ENCODE measurements around the gene GPR160.
A peak's percentile ranks its signal among the peaks of the same experiment; 100 is the strongest.

DNA sequence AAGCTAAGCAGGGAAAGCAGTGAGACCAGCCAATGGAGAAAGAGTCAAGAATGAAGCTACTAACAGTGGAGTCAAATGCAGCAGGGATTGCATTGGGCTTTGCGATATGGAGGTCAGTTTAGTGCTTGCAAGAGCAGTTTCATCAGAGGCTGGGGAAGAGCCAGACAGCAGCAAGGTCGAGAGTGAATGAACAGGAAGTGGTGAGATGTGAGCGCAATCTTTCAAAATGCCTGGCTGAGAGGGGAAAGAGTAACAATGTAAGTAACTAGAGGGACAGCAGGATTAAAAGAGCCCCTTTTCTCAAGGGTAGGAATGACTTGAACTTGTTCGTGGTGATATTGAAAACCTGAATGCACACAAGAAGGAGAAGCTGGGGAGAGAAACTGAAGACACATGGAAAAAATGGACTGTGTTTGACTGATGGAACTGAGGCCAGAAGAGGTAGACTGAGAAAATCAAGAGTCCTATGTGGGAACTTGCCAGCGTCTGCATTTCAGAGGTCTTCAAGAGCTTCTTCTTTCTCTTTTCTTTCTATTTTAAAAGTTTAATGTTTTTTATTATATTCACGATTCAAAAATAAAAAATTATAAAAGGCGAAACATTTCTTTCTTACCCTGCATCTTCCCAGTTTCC lies 30.6 kb upstream of the GPR160 start:
- peak in 1 of 3 donors; percentile 70 for TF ChIP-seq POLR2AphosphoS5 (IDR thresholded peaks at IDR 0.05)
- TF ChIP-seq, protein P1, sequence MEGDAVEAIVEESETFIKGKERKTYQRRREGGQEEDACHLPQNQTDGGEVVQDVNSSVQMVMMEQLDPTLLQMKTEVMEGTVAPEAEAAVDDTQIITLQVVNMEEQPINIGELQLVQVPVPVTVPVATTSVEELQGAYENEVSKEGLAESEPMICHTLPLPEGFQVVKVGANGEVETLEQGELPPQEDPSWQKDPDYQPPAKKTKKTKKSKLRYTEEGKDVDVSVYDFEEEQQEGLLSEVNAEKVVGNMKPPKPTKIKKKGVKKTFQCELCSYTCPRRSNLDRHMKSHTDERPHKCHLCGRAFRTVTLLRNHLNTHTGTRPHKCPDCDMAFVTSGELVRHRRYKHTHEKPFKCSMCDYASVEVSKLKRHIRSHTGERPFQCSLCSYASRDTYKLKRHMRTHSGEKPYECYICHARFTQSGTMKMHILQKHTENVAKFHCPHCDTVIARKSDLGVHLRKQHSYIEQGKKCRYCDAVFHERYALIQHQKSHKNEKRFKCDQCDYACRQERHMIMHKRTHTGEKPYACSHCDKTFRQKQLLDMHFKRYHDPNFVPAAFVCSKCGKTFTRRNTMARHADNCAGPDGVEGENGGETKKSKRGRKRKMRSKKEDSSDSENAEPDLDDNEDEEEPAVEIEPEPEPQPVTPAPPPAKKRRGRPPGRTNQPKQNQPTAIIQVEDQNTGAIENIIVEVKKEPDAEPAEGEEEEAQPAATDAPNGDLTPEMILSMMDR (IDR thresholded peaks at IDR 0.05 in 8 of 11, conservative IDR thresholded peaks at IDR 0.05 in 3 of 11), result no peak

All from spleen (tissue), 7 donors.